ENCODE results near the gene UBAP2L.
"Not testable (repeated sequence)": the region's sequence is repeated elsewhere in the genome, so short reads cannot be mapped to it uniquely, and the experiment has no call there.

DNA sequence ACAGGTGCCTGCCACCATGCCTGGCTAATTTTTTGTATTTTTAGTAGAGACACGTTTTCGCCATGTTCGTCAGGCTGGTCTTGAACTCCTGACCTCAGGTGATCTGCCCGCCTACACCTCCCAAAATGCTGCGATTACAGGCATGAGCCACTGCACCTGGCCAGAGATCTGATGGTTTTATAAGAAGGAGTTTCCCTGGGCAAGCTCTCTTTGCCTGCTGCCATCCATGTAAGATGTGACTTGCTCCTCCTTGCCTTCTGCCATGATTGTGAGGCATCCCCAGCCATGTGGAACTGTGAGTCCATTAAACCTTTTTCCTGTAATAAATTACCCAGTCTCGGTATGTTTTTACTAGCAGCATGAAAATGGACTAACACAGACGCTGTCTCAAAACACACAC is 88.4 kb downstream of the UBAP2L start:
- not testable (repeated sequence) for TF ChIP-seq EZH2 (IDR thresholded peaks at IDR 0.05); FOXP2 (optimal IDR thresholded peaks at IDR 0.05; ENCODE audit: control extremely low read depth, extremely low read length, insufficient read depth); POLR2AphosphoS5 (IDR thresholded peaks at IDR 0.05; ENCODE audit: borderline replicate concordance, low read depth, low read length)
